GM18870 (cell line): ENCODE data around the gene CHADL.

Experiments used
- ATAC-seq: cut with Tn5 transposase; IDR thresholded peaks from one replicate; pipeline ENCODE4 v1.9.1; 2021; ENCODE audit warnings: moderate library complexity; ENCODE audit not compliant: unreplicated experiment

CHADL gene

DNA sequence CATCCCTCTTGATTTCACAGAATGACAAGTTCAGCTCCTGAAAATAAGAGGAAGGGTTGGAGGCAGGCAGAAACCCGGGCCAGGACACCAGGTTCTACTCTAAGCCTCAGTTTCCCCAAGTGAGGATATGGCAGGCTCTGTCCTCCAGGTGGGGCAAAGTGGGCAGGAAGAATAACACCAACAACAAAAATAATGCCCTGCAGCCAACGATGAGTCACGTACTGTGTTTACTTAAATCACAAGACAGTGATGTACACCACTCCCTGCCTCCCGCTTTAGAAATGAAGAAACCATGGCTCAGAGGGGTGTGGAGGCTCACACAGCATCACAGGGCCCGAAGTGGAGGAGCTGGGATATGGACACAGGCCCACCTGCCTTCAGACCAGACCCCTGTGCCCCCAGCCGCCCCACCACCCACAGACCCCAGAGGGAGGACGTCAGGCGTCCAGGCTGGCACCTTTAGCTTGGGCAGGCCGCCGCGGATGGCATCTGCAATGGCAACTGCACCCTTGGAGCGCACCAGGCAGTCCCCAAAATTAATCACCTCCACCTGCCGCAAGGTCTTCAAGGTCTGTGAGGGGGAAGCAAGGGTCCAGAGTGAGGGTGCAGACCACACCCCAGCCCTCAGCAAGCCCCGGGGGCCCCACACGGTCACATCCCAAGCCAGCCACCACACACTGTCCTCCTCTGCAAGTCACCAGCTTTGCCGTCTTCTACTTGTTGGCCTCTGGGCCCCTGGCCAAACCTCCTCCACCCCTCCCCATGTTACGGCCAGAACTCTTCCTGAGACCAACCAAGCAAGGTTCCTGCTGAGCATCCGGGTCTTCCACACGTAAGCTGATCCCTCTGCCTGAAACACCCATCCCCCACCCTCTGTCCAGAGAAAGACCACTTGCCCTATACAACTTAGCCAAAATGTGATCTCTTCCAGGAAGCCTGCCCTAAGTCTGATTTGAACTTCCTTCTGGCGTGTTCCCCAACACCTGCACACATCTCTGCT, 15.8 kb upstream of the CHADL start:
- no peak for ATAC-seq

GRCh38 chr22:41254230-41254629, 13.5 kb upstream of the CHADL start:
- ATAC-seq, result no peak

DNA sequence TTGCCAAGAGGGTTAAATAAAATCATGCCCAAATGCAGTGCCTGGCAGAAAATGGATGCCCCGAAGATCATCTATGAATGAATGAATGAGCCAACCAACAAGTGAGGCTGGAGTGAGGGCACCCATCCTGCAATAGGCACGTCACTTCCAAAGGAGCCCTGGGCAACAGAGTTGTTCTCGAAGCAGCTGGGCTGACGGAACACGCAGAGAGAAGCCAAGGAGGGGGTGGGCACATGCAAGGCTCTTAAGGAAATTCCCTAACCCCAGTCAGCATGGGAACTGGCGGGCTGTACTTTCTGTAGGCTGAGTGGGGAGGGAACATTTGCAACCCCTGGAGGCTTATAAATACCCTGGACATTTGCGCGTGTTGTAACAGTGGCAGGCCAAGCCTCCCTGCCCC, 11.6 kb upstream of the CHADL start:
- ATAC-seq, result no peak

DNA sequence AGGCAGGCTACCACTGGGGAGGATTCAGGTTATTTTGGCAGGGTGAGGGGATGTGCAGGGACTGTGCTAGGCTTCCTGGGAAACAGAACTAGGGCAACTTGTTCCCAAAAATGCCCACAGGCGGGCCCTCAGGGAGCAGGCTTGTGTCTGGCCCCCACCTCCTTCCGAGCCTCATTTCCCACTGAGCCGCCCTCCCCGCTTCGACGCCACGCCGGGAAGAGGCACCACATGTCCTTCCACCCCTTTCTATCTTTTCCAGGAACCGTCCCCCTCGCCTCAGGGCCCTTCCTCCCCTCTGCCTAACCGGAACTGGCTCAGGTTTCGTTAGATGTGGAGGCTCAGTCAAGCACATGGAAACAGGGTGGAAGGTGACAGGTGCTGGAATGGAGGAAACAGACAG, 9.4 kb upstream of the CHADL start:
- ATAC-seq, result no peak

- no peak for ATAC-seq
These were observed 8.7 kb upstream of the CHADL start for GRCh38 chr22:41249442-41249841.

- no peak for ATAC-seq
These were observed 8.0 kb upstream of the CHADL start for GRCh38 chr22:41248758-41249157.

GRCh38 chr22:41248314-41248713, 7.6 kb upstream of the CHADL start:
- no peak for ATAC-seq

DNA sequence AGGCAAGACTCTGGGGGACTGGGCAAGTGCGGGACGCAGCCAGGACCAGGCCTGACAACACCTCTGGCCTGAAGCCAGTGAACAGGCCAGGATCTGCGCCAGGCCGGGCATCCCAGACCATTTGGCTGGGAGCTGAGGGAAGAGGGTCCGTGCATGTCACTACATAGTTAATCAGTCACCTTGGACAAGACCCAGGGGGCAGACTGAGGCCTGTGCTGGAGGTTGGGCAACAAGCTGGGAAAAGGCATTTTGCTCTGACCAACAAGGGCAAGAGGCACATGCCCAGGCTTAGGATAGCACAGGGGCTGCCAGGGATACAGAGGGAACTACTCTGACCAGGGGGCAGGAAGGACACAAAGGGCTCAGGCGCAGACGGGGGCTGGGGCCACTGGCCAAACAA, 7.0 kb upstream of the CHADL start:
- no peak for ATAC-seq

DNA sequence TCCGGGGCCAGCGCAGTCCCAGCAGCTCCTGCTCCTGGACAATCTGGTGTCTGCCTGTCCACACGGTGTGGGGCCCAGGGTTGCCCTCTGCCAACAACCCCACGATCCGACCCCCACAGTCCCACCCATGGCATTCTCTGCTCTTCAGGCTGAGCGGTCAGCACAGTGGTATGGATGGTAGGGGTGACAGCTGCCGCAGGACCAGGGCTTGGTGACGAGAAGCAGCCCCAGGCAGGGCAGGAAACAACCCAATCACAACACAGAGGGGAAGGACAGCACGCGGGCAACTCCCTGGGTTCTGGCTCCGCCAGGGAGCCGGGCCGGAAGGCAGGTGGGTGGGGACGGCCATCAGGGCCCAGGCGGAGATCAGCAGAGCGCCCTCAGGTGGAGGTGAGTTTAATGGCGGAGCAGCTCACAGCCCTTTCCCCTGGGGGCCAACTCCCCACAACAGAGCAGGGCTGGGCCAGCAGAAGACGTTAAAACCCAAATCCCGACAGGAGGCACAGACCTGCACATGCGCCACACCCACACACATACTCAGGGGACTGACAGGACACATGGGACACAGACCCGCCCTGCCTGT, 5.3 kb upstream of the CHADL start:
- no peak for ATAC-seq

GRCh38 chr22:41243361-41243760, 2.6 kb upstream of the CHADL start:
- ATAC-seq, result no peak

- no peak for ATAC-seq
These were observed 1.8 kb upstream of the CHADL start for GRCh38 chr22:41242396-41243117.

- ATAC-seq, result no peak
These were observed 474 bp upstream of the CHADL start for GRCh38 chr22:41241133-41241676.

DNA sequence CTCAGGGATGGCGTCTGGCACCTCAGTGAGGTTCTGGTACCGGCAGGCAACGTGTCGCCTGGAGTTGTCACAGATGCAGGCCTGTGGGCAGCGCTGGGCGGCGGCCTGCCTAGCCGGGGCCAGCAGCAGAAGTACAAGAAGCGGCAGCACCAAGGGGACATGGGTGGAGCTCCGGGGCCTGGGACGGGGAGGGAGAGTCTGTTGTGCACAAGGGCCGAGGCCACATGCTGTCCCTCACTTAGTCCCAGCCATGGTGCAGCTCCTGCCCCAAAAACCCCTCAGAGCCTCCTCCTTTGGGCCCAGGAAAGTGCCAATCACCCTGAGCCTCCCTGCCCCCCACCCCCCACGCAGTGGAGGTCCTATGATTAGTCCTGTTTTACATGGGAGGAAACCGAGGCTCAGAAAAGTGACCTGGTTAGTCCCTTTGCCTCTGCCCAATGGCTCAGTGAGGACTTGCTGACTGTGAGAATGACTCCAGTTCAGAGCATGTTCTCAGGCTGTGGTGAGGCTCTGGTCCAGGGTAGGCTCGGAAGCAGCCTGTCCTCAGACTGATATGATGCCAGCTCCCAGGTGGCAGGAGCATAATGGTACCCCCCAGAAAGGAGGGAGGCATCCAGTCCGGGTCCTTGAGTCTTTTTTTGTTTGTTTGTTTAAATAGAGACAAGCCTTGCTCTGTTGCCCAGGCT, 1.1 kb downstream of the CHADL start:
- ATAC-seq, result no peak

- ATAC-seq, result no peak
These were observed 1.9 kb downstream of the CHADL start for GRCh38 chr22:41238570-41239442.

DNA sequence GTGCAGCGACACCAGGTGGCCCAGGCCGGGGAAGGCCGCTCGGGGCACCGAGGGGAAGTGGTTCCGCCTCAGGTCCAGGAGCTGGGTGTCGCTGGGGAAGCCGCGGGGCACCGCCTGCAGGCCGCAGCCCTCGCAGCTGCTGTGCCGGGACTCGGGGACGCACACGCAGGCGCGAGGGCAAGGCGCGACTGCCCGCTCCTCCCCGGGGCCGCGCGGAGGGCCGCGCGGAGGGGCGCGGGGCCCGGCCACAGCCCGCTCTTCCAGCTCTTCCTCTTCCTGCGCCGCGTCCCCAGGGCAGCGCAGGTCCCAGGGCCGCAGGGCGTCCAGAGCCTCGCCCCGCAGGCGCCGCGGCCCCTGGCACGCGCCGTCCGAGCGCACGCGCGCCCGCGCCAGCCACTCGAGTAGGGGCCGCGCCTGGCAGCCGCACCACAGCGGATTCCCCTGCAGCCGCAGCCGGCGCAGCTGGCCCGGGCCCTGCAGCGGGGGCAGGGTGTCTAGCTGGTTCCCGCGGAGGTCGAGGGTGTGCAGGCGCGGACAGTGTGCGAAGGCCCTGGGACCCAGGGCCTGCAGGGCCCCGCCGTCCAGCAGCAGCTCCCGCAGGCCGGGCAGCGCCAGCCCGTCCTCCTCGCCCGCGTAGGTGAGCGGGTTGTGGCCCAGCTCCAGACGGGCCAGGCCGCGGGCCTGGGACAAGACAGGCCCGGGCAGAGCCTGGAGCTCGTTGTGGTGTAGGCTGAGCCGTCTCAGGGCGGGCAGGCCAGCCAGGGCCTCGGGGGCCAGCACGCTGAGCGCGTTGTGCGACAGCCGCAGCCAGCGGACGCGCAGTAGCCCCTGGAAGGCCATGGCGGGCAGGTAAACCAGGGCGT, 2.8 kb downstream of the CHADL start:
- no peak for ATAC-seq

GRCh38 chr22:41237036-41237706, 3.6 kb downstream of the CHADL start:
- no peak for ATAC-seq

GRCh38 chr22:41234815-41235695, 5.7 kb downstream of the CHADL start:
- ATAC-seq, result no peak
